IPS DF 6.9 (cell line): ENCODE measurements around the gene LYRM2.

ENCODE experiments used
- DNase-seq: peaks from one replicate; pipeline ENCODE4 v3.0.0-alpha.2; 2013; ENCODE audit warnings: low read depth, low spot score
- H3K27ac ChIP-seq: one replicate; pipeline ENCODE4 v1.5.1; 2013; ENCODE audit warnings: low read length, control low read depth
- H3K27me3 ChIP-seq: 2 replicates; pipeline ENCODE4 v1.6.1; 2013; ENCODE audit warnings: mild to moderate bottlenecking, low read length; ENCODE audit not compliant: control insufficient read depth, insufficient read depth
- H3K36me3 ChIP-seq: 2 replicates; pipeline ENCODE4 v1.6.1; 2013; ENCODE audit warnings: low read length; ENCODE audit not compliant: control insufficient read depth, insufficient read depth
- H3K4me1 ChIP-seq: 2 replicates; pipeline ENCODE4 v1.6.1; 2013; ENCODE audit warnings: low read length; ENCODE audit not compliant: control insufficient read depth, insufficient read depth
- H3K4me3 ChIP-seq: 2 replicates; pipeline ENCODE4 v1.5.1; 2013; ENCODE audit warnings: mild to moderate bottlenecking, low read length
- H3K9me3 ChIP-seq: 2 replicates; pipeline ENCODE4 v1.6.1; 2013; ENCODE audit warnings: low read length, inconsistent platforms; ENCODE audit not compliant: control insufficient read depth, insufficient read depth
- WGBS: extraction: QIAGEN DNeasy Blood & Tissue Kit; methylation state at CpG from one replicate; pipeline ENCODE4 v1.1.7; 2013; ENCODE audit warnings: mixed read lengths, missing lambda C conversion rate; ENCODE audit not compliant: insufficient read length, insufficient coverage; 5-methylcytosine and 5-hydroxymethylcytosine counted together

Gene LYRM2

DNA sequence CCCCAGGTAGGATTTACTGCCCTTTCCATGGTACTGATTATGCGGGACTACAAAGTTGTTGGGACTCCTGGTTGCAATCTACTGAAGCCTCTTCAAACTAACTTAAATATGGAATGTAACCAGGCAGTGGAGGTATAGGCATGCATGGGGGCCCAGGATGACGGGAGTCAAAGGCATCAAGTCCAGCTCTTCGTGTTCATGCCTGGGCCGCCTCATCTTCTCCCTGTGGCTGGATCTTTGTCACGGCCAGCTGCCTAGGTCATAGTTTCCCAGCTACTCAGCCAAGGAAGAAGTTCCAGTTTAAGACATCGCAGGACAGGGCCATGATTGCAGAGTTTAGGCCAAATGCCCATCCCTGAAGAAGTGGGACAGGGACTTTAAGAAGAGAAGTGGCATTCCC, 20.5 kb downstream of the LYRM2 start:
- Histone ChIP-seq H3K27ac (no peak overlapping the region), H3K36me3 (no peaks in the 10 kb centered on the region), H3K4me3 (no peak overlapping the region), H3K9me3 (no peaks in the 10 kb centered on the region), H3K27me3 (no peaks in the 10 kb centered on the region), H3K4me1 (no peaks in the 10 kb centered on the region)
- DNase-seq: no peak
- no CpG with 5 or more reads among the region's 6 CpGs for WGBS

GRCh38 chr6:89616531-89616930, 22.0 kb downstream of the LYRM2 start:
- no CpG with 5 or more reads among the region's 5 CpGs for WGBS
- DNase-seq: no peak

DNA sequence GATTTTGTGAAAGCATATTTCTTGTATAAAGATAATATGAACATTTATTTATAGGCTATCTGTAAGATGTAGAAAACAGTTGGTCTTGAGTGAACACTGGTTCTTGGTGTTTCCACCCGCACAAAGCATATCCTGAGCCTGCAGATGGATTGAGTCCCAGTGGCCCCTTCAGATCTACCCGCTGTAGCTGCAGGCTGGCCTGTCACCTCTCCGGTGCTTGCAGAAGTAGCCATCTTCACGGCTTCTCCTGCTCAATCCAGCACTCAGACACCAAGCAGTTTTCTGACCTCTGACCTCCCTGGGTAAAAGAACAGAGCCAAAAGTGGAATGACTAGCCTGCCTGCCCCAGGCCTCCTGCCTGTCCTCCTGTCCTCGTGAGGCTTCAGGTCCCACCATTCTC, 22.7 kb downstream of the LYRM2 start:
- Histone ChIP-seq H3K36me3 (no peaks in the 10 kb centered on the region), H3K27me3 (no peaks in the 10 kb centered on the region), H3K9me3 (no peaks in the 10 kb centered on the region), H3K27ac (no peak overlapping the region), H3K4me3 (no peak overlapping the region), H3K4me1 (no peaks in the 10 kb centered on the region)
- DNase-seq: no peak
- WGBS: no CpG with 5 or more reads among the region's 5 CpGs

More at GRCh38 chr6:89616531-89616930, 22.0 kb downstream of the LYRM2 start:
- Histone ChIP-seq H3K9me3 (no peaks in the 10 kb centered on the region), H3K27me3 (no peaks in the 10 kb centered on the region), H3K4me3 (no peak overlapping the region), H3K36me3 (no peaks in the 10 kb centered on the region), H3K4me1 (no peaks in the 10 kb centered on the region), H3K27ac (no peak overlapping the region)

- H3K4me3 ChIP-seq: no peak overlapping the region
- no peak overlapping the region for H3K27ac ChIP-seq
- H3K4me1 ChIP-seq: no peaks in the 10 kb centered on the region
- no peaks in the 10 kb centered on the region for H3K9me3 ChIP-seq
- no peaks in the 10 kb centered on the region for H3K36me3 ChIP-seq
- WGBS: no CpG with 5 or more reads among the region's 5 CpGs
- no peaks in the 10 kb centered on the region for H3K27me3 ChIP-seq
- DNase-seq: no peak
Measured at GRCh38 chr6:89613790-89614189, 24.8 kb downstream of the LYRM2 start.

GRCh38 chr6:89612121-89612520, 26.4 kb downstream of the LYRM2 start:
- WGBS: no CpG with 5 or more reads among the region's 12 CpGs
- Histone ChIP-seq H3K4me1 (no peaks in the 10 kb centered on the region), H3K27me3 (no peaks in the 10 kb centered on the region), H3K27ac (no peak overlapping the region), H3K36me3 (no peaks in the 10 kb centered on the region), H3K9me3 (no peaks in the 10 kb centered on the region), H3K4me3 (no peak overlapping the region)
- no peak for DNase-seq

DNA sequence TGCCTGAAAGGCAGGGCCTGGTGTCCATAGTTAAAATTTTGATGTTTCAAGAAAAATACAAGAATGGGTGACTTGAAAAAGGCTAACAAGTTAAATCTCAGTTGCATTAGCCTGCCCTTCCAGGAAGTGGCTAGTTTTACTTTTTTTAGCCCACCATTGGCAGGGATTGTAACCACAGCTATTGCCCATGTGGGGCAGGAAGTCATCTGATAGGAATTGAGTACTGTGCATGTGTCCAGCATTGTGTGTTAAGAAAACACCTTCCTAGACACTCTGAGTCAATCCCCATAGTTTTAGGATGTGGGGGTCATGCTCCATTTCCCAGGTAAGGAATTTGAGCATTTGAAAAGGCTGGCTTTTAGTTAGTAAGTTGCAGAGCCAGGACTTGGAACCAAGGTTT, 26.9 kb downstream of the LYRM2 start:
- Histone ChIP-seq H3K4me1 (no peaks in the 10 kb centered on the region), H3K27me3 (no peaks in the 10 kb centered on the region), H3K36me3 (no peaks in the 10 kb centered on the region), H3K27ac (no peak overlapping the region), H3K4me3 (no peak overlapping the region), H3K9me3 (no peaks in the 10 kb centered on the region)
- no peak for DNase-seq

GRCh38 chr6:89610149-89610642, 28.4 kb downstream of the LYRM2 start:
- DNase-seq: no peak
- Histone ChIP-seq H3K4me1 (no peaks in the 10 kb centered on the region), H3K27me3 (no peaks in the 10 kb centered on the region), H3K4me3 (no peak overlapping the region), H3K36me3 (no peaks in the 10 kb centered on the region), H3K9me3 (no peaks in the 10 kb centered on the region), H3K27ac (no peak overlapping the region)
- no CpG with 5 or more reads among the region's 11 CpGs for WGBS

GRCh38 chr6:89605861-89606260, 32.7 kb downstream of the LYRM2 start:
- no peaks in the 10 kb centered on the region for H3K27me3 ChIP-seq

DNA sequence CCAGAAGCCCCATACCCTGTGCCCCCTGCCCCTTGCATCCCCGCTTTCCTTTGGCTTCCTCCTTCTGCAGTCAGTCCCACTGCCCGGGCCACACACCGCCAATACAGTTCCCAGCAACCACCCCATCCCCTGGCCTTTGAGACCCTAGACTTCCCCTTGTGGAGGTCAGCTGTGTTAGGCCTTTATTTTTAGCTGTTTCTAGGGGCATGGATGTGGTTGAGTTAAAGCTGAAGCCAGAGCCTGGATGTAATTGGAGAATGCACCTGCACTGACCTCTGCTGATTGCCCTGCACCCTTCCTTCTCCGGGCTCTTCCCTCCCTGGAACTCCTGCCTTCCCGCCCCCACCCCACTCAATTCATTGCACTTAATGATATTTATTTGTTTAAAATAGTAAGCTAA, 33.9 kb downstream of the LYRM2 start:
- no peak overlapping the region for H3K27ac ChIP-seq
- WGBS: no CpG with 5 or more reads among the region's 5 CpGs
- no peaks in the 10 kb centered on the region for H3K9me3 ChIP-seq
- H3K27me3 ChIP-seq: no peaks in the 10 kb centered on the region
- H3K4me1 ChIP-seq: 0 out of 2 replicates have a peak, but pooled peaks cover 3% of the 10 kb centered on the region
- H3K4me3 ChIP-seq: no peak overlapping the region
- 0 out of 2 replicates have a peak, but pooled peaks cover 2% of the 10 kb centered on the region for H3K36me3 ChIP-seq
- no peak for DNase-seq

More at GRCh38 chr6:89605861-89606260, 32.7 kb downstream of the LYRM2 start:
- DNase-seq: no peak
- H3K4me1 ChIP-seq: 0 out of 2 replicates have a peak, but pooled peaks cover 3% of the 10 kb centered on the region
- 0 out of 2 replicates have a peak, but pooled peaks cover 2% of the 10 kb centered on the region for H3K36me3 ChIP-seq
- H3K9me3 ChIP-seq: no peaks in the 10 kb centered on the region
- no peak overlapping the region for H3K27ac ChIP-seq
- WGBS: no CpG with 5 or more reads among the region's 5 CpGs
- H3K4me3 ChIP-seq: no peak overlapping the region

- H3K27ac ChIP-seq: no peak overlapping the region
- H3K9me3 ChIP-seq: no peaks in the 10 kb centered on the region
- 0 out of 2 replicates have a peak, but pooled peaks cover 2% of the 10 kb centered on the region for H3K36me3 ChIP-seq
- no CpG with 5 or more reads among the region's 6 CpGs for WGBS
- DNase-seq: no peak
- 0 out of 2 replicates have a peak, but pooled peaks cover 3% of the 10 kb centered on the region for H3K4me1 ChIP-seq
- H3K4me3 ChIP-seq: no peak overlapping the region
- no peaks in the 10 kb centered on the region for H3K27me3 ChIP-seq
Measured at GRCh38 chr6:89602166-89602565, 36.4 kb downstream of the LYRM2 start.

GRCh38 chr6:89599727-89600126, 38.8 kb downstream of the LYRM2 start:
- Histone ChIP-seq H3K27me3 (no peaks in the 10 kb centered on the region), H3K9me3 (no peaks in the 10 kb centered on the region), H3K36me3 (0 out of 2 replicates have a peak, but pooled peaks cover 2% of the 10 kb centered on the region), H3K27ac (no peak overlapping the region), H3K4me3 (no peak overlapping the region), H3K4me1 (0 out of 2 replicates have a peak, but pooled peaks cover 3% of the 10 kb centered on the region)
- WGBS: no CpG with 5 or more reads among the region's 7 CpGs
- no peak for DNase-seq
